Naive B cell (primary cell): ENCODE measurements around the gene SCUBE2. TPM values are rescaled to one million over a fixed set of nuclear protein-coding genes. Genes with fewer than 3 reads are reported as not detected.
A peak's percentile ranks its signal among the peaks of the same experiment; 100 is the strongest.

ENCODE experiments used
- ATAC-seq, 2 donors: fragments of 150-1000 bp; cut with Tn5 transposase; 2 replicates each; pipeline ENCODE4 v1.10.0; 2021; ENCODE audit warnings: low read depth in 2 of 2, mild to moderate bottlenecking in 2 of 2, moderate library complexity in 2 of 2
- DNase-seq: peaks from one replicate; pipeline ENCODE4 v3.0.0; 2022
- H3K27ac Mint-ChIP-seq, 6 donors: one replicate each; pipeline ENCODE4 v1.8.0; 2020 to 2022; ENCODE audit warnings: mild to moderate bottlenecking in 6 of 6, mixed read lengths in 6 of 6, moderate library complexity in 5 of 6, inconsistent platforms in 2 of 6
- H3K27me3 Mint-ChIP-seq, 3 donors: one replicate each; pipeline ENCODE4 v1.8.0; 2021 to 2022; ENCODE audit warnings: mixed read lengths in 3 of 3, mild to moderate bottlenecking in 1 of 3
- H3K36me3 Mint-ChIP-seq, 2 donors: one replicate each; pipeline ENCODE4 v1.8.0; 2020 to 2022; ENCODE audit warnings: mixed read lengths in 2 of 2, inconsistent platforms in 1 of 2, mild to moderate bottlenecking in 1 of 2
- H3K4me1 Mint-ChIP-seq, 3 donors: one replicate each; pipeline ENCODE4 v1.8.0; 2020 to 2022; ENCODE audit warnings: mixed read lengths in 3 of 3, inconsistent platforms in 1 of 3, mild to moderate bottlenecking in 1 of 3, moderate library complexity in 1 of 3
- H3K4me3 Mint-ChIP-seq, 8 donors: one replicate each; pipeline ENCODE4 v1.8.0; 2020 to 2022; ENCODE audit warnings: mild to moderate bottlenecking in 8 of 8, mixed read lengths in 8 of 8, moderate library complexity in 8 of 8, inconsistent platforms in 2 of 8
- H3K9me3 Mint-ChIP-seq, 7 donors: one replicate each; pipeline ENCODE4 v1.8.0; 2020 to 2022; ENCODE audit warnings: mixed read lengths in 7 of 7, mild to moderate bottlenecking in 5 of 7, inconsistent platforms in 2 of 7, moderate library complexity in 1 of 7
- polyA plus RNA-seq, 6 donors: library from polyadenylated mRNA; unstranded; fragments of 300-500 nt; fragmentation: Illumina TruSeq; gene quantifications; one replicate each; pipeline ENCODE4 v1.2.3, GENCODE V29; 2021; ENCODE audit warnings: low read depth in 6 of 6

The SCUBE2 gene
- polyA plus RNA-seq, 6 donors from 2014 or later: not detected

DNA sequence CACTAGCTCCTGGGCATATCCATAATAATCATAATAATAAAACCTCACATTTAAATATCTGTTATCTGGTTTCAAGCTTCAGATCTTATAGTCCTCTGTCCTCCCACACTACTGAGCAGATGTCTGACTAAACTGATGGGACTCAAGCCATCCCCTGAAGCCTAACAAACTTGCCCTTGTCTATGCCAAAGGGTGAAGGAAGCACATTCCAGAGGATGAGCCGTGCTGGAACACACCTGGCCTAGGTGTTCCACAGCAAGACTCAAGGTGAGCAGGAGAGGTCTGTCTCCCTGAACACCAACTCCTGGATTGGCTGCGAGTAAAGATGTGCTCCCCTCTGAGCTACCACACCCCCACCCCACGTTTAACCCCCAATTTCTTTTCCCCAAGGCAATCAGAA, 14.7 kb downstream of the SCUBE2 start:
- no peak overlapping the region for H3K4me3 Mint-ChIP-seq
- DNase-seq: no peak
- no peak for ATAC-seq
- no peaks in the 10 kb centered on the region for H3K9me3 Mint-ChIP-seq
- peaks cover 13 to 30% (median 17%) of the 10 kb centered on the region in 3 donors for H3K27me3 Mint-ChIP-seq
- no peaks in the 10 kb centered on the region for H3K36me3 Mint-ChIP-seq
- peak overlapping the region in 1 of 6 donors; percentile 67 for H3K27ac Mint-ChIP-seq
- no peaks in the 10 kb centered on the region for H3K4me1 Mint-ChIP-seq

DNA sequence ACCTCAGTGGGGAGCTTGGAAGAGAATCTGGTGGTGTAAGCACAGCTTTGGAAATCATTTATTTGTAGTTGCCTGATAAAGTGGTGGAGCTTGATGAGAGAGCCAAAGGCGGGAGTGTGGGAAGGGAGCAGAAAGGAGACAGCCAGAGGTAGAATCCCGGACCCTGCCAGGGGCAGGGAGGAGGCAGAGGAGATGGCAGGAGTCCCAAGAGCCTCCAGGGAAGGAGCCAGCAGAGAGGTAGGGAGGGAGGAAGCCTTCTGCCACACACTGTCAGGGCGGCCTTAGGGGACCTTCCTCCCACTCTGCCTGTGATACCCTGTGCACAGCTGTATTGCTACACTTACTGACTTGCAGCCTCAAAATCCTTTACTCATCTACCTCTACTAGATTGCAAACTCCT, 15.4 kb downstream of the SCUBE2 start:
- Mint-ChIP-seq H3K36me3 (no peaks in the 10 kb centered on the region), H3K27ac (no peak overlapping the region), H3K27me3 (peaks cover 13 to 31% (median 17%) of the 10 kb centered on the region in 3 donors), H3K4me1 (no peaks in the 10 kb centered on the region), H3K4me3 (no peak overlapping the region), H3K9me3 (no peaks in the 10 kb centered on the region)
- DNase-seq (no peak), ATAC-seq (no peak)

DNA sequence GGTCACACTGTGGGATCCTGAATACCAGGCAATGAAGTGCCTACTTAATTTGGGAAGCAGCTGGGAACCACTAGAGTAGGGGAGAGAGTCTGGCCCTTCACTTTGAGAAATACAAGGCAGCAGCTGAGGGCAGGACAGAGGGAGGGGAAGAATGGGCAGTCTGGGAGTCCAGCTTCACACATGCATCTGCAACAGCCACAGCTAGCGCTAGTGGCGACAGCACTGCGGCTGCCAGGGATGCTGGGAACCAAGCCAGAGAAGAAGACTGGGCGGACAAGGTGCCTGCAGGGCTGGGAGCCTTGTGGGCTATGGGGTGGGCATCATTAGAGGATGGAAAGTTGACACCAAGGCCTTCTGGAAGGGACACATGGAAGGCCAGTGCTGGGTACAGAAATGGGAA, 15.8 kb downstream of the SCUBE2 start:
- no peaks in the 10 kb centered on the region for H3K36me3 Mint-ChIP-seq
- no peak overlapping the region for H3K4me3 Mint-ChIP-seq
- no peaks in the 10 kb centered on the region for H3K9me3 Mint-ChIP-seq
- peak overlapping the region in 1 of 6 donors; percentile 57 for H3K27ac Mint-ChIP-seq
- peaks cover 13 to 36% (median 17%) of the 10 kb centered on the region in 3 donors for H3K27me3 Mint-ChIP-seq
- DNase-seq (no peak), ATAC-seq (no peak)
- H3K4me1 Mint-ChIP-seq: no peaks in the 10 kb centered on the region

DNA sequence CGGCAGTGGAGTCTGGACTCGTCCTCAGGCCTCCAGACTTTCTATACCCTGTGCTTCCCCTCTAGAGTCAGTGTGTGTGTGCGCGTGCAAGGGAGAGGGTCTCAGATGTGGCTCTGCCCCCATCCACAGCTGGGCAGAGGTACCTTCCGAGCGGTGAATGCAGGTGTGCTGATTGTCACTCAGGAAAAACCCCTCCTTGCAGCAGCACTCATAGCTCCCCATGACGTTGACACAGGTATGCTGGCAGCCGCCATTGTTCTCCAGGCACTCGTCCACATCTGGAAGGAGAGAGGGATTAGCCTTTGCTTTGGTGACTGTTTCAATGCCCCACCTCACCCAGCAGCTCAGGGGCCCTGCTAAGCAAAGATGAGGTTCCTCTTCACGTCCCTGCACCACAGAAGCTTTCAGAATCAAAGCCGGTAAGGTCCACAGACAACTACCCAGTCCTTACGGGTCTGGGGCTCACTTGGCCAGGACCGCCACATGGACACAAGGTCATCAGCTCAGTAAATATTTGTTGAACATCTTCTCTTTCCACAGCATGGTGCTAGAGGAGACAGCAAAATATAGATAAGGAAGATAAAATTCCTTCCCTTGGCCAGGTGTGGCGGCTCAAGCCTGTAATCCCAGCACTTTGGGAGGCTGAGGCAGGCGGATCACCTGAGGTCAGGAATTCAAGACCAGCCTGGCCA, 16.9 kb downstream of the SCUBE2 start:
- DNase-seq (no peak), ATAC-seq (no peak)
- Mint-ChIP-seq H3K27me3 (peaks cover 13 to 46% (median 22%) of the 10 kb centered on the region in 3 donors), H3K4me3 (no peak overlapping the region), H3K9me3 (no peaks in the 10 kb centered on the region), H3K36me3 (no peaks in the 10 kb centered on the region), H3K4me1 (no peaks in the 10 kb centered on the region), H3K27ac (no peak overlapping the region)

DNA sequence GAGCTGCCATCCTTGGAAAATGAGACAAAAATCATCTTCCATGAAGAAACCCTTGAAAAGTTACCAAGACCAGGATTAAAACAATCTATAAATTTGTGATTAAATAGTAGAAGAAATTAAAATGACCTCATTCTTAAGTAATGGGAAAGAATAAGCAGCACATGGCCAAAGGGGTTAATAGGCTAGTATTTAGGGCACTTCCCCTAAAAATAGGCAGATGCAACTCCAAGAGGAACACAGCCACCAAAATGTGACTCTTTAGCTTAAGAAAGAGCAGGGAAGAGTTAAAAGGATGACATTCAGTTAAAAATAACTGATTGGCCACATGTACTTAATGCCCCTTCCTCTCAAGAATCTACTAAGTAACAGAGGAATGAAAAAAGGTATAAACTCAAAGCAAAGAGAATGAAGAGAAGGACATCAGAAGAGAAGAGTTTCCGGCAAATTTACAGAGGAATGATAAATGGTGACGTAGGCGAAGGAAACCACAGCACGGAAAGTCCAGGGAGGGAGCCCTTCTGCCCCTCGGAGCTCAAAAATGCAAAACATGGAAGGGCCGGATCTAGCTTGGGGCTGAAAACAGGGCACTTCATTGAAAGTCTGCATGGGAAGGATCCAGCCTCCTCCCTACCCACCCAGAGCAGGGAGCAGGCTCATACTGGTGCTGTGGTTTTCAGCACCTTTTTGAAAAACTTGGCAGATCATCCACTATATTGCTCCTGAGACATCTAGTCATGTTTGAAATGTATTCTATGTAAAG, 17.8 kb downstream of the SCUBE2 start:
- H3K27me3 Mint-ChIP-seq: peaks cover 13 to 46% (median 30%) of the 10 kb centered on the region in 3 donors
- no peak overlapping the region for H3K27ac Mint-ChIP-seq
- H3K4me3 Mint-ChIP-seq: no peak overlapping the region
- no peaks in the 10 kb centered on the region for H3K4me1 Mint-ChIP-seq
- DNase-seq: no peak
- H3K9me3 Mint-ChIP-seq: no peaks in the 10 kb centered on the region
- no peaks in the 10 kb centered on the region for H3K36me3 Mint-ChIP-seq
- ATAC-seq: no peak

DNA sequence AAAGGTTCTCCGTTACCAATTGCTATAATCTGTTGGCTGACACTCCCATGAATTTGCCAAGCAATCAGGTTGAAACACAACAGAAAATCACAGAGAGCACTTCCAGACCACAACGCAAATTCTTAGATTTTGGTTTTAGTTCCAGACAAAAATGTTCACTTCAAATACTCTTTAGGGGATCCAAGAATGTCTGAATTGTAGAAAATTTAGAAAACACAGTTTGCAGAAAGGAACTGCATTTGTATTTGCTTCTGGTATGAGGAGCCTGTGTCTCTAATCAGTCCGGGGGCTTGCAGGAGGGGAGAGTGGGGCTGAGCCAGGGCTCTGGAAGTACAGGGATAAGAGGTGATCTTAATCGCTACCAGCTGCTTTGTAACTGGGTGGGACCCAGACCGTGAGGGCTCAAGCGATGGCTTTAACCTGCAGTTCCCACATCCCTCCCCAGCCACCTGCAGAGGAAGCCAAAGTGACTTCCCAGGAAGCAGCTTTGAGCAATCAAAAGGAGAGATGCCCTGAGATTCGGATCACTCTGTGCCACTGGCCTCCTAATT, 18.7 kb downstream of the SCUBE2 start:
- peaks cover 13 to 46% (median 32%) of the 10 kb centered on the region in 3 donors for H3K27me3 Mint-ChIP-seq
- no peak overlapping the region for H3K4me3 Mint-ChIP-seq
- no peaks in the 10 kb centered on the region for H3K4me1 Mint-ChIP-seq
- no peak for ATAC-seq
- no peaks in the 10 kb centered on the region for H3K36me3 Mint-ChIP-seq
- H3K27ac Mint-ChIP-seq: no peak overlapping the region
- DNase-seq: no peak
- H3K9me3 Mint-ChIP-seq: no peaks in the 10 kb centered on the region

DNA sequence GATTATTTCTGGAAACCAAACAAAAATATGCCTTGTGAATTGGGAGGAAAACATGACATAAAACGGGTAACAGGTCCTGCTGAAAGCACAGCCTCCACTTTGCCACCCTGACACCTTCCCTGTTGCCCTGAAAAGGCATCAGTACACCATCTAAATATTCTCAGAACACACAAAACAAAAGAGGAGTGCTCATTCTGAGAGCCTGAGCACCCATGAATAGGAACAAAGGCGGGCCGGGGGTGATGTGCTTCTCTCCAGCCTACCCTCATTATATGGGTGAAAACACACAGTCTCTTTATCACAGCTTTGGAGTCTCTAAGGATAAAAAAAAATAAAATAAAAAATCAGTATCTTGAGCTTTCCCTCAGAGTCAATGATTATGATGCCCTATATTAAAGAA, 19.7 kb downstream of the SCUBE2 start:
- Mint-ChIP-seq H3K36me3 (no peaks in the 10 kb centered on the region), H3K27me3 (peaks cover 5 to 46% (median 32%) of the 10 kb centered on the region in 3 donors), H3K27ac (no peak overlapping the region), H3K4me3 (no peak overlapping the region), H3K4me1 (no peaks in the 10 kb centered on the region), H3K9me3 (no peaks in the 10 kb centered on the region)
- DNase-seq: no peak
- no peak for ATAC-seq

DNA sequence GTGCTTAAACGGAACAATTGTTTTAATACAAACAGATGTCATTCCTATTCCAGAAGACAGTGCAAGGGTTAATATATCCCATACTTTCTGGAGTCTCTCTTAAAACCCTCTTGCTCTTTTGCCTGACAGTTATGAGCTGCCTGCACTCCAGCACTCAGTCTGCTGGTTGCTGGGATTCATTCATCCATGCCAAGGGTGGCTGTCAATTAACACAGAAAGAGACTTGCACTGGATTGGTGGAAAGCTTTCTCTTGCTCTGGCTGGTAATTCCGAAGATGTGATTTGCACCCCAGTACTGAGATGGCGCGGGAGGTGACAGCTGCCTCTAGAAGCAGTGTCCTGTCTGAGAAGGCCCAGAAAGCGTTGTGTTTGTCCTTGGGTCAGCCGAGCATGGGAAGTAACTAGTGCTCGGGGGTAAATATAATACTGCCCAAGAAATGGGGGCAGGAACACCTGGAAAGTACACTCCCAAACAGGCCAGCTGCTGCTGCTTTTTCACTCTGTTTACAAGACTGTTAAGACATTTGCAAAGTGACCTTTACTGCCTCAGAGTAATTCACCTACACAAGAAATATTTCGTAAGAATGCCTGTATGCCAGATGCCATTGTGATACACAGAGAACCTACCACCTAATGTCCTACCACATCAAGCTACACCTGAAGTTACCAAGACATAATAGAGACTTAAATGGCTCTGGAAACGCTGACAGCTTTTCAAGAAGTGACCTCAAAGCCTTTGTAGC, 20.5 kb downstream of the SCUBE2 start:
- Mint-ChIP-seq H3K9me3 (no peaks in the 10 kb centered on the region), H3K27ac (no peak overlapping the region), H3K4me3 (no peak overlapping the region), H3K36me3 (no peaks in the 10 kb centered on the region), H3K27me3 (peaks cover 5 to 43% (median 32%) of the 10 kb centered on the region in 3 donors), H3K4me1 (no peaks in the 10 kb centered on the region)
- ATAC-seq: no peak
- DNase-seq: no peak

DNA sequence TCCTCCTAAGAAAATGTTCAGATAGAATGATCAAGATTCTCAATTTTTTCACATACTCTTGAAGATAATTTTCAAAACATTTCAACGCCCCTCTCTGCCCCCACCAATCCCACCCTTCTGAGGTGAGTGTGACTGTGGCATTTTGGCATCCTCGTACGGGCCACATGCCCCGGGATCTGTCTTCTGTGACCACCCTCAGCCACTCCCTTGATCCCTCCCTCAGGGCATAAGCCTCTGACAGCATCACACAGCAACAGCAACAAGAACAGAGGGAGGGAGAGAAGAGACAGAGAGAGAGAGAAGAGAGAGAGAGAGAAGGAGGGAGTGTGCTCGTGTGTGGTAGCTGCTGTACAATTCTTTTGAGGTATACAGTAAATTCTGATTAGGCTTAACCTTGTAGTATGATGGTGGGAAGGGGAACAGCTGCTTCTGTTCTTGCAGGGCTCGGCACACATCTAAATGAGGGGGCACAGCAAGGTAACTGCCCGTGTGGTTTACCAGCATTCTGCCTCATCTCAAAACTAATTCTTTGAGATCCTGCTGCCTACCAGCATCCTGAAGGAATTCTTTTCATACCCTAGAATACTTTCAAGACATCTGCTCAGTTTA, 21.4 kb downstream of the SCUBE2 start:
- no peak overlapping the region for H3K27ac Mint-ChIP-seq
- no peak for DNase-seq
- no peak for ATAC-seq
- H3K36me3 Mint-ChIP-seq: no peaks in the 10 kb centered on the region
- H3K4me1 Mint-ChIP-seq: no peaks in the 10 kb centered on the region
- no peak overlapping the region for H3K4me3 Mint-ChIP-seq
- peaks cover 5 to 33% (median 32%) of the 10 kb centered on the region in 3 donors for H3K27me3 Mint-ChIP-seq
- no peaks in the 10 kb centered on the region for H3K9me3 Mint-ChIP-seq

DNA sequence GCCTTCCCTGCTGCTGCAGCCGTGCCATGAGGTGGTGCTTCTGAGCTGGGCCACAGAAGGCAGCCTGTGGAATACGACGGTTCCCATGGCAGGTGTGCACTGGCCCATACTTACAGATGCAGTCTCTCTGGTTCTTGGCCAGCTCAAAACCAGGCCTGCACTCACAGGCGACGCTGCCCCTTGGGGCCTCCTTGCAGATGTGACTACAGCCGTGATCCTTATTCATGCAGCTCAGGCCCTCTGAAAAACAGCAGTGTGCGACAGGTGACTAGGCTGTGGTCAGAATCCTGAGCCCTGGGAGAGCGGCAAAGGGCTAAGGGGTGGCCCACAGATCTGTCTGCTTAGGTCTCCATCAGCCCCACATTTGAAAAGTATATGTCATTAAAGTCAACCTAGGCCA, 22.1 kb downstream of the SCUBE2 start:
- Mint-ChIP-seq H3K4me1 (no peaks in the 10 kb centered on the region), H3K4me3 (no peak overlapping the region), H3K36me3 (no peaks in the 10 kb centered on the region), H3K27ac (no peak overlapping the region), H3K27me3 (peaks cover 5 to 32% (median 31%) of the 10 kb centered on the region in 3 donors), H3K9me3 (no peaks in the 10 kb centered on the region)
- DNase-seq (no peak), ATAC-seq (no peak)

DNA sequence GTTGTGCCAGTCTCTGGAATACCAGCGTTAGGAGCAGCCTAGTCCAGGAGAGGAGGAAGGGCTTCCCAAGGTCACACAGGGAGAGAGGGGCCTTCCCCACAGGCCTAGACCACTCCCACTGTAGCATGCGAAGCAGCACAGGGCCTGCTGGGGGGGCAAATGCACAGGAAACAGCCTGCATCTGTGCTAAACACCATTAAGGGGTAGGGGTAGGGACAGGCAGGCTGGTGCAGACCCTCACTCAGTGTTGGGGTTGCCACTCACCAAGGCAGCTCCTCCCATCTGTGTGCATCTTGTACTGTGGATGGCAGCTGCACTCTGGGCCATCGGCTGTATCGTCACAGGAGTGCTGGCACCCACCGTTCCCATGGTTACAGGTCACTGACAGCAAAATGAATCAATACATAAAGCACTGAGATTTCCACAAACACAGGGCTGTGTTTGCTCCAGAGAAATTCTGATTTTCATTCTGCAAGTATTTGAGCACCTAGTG, 24.9 kb downstream of the SCUBE2 start:
- Mint-ChIP-seq H3K4me3 (no peak overlapping the region), H3K9me3 (no peaks in the 10 kb centered on the region), H3K4me1 (no peaks in the 10 kb centered on the region), H3K27me3 (peaks cover 10 to 25% (median 16%) of the 10 kb centered on the region in 3 donors), H3K27ac (no peak overlapping the region), H3K36me3 (no peaks in the 10 kb centered on the region)
- ATAC-seq: no peak
- DNase-seq: no peak

DNA sequence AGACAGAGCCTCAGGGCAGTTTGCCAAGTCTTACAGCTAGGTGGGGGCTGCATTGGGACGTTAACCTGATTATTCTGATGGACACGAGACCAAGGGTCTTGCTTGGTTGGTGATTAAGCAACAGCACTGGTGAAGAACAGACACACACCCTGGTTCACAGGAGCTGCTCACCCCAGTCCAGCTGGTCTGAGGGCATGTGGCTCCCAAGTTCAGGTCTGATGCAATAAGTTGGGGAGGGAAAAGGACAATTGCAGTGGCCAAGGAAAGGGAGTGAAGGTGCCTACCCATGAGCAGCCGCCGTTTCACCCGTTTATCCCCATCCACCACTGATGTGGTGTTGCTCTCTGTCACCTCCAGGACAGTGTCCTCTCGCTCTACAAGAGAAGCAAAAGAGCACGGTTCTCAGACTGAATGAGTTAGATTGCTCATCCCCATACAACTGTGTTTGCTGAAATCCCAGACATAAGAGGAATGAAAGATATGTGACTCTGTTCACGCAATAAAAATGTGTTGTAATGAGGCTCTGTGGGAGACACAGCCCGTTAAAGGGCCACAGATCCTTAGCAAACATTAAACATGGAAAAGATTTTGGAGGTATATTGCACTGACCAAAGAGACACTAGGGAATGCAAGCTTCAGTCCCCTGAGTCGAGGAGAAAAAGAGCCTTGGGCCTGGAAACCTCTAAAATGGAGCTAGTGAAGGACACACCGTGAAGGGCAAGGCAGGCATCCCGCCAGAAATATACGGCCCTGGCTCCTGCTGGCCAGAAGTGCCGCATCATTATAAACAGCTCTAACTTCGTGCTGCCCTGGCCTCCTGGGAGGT, 25.6 kb downstream of the SCUBE2 start:
- ATAC-seq (no peak), DNase-seq (no peak)
- no peaks in the 10 kb centered on the region for H3K36me3 Mint-ChIP-seq
- no peaks in the 10 kb centered on the region for H3K4me1 Mint-ChIP-seq
- H3K27ac Mint-ChIP-seq: peak overlapping the region in 1 of 6 donors; percentile 24
- no peak overlapping the region for H3K4me3 Mint-ChIP-seq
- no peaks in the 10 kb centered on the region for H3K9me3 Mint-ChIP-seq
- H3K27me3 Mint-ChIP-seq: peaks cover 10 to 22% (median 16%) of the 10 kb centered on the region in 3 donors
